WTC11 (cell line): ENCODE data around the gene ADGRV1. TPM values are rescaled to one million over a fixed set of nuclear protein-coding genes. Genes with fewer than 3 reads are reported as not detected.

Experiments
- ATAC-seq: fragments of 200-7000 bp; cut with Tn5 transposase; 2 replicates; pipeline ENCODE4 v1.10.0; 2021; ENCODE audit warnings: mild to moderate bottlenecking, moderate library complexity
- CTCF ChIA-PET: fragments of 300-600 bp; sonication (Branson Sonifier 250); formaldehyde crosslinking; loops from one replicate; lab custom pipeline; 2021; ENCODE audit warnings: antibody characterized with exemption; lab: Charles Lee
- POLR2A ChIA-PET: fragments of 350-600 bp; sonication (Branson Sonifier 250); formaldehyde crosslinking; loops from one replicate; lab custom pipeline; 2021; ENCODE audit warnings: antibody characterized with exemption; lab: Charles Lee
- DNase-seq: peaks from one replicate; pipeline ENCODE4 v3.0.0; 2021; ENCODE audit warnings: low spot score
- H3K27ac Mint-ChIP-seq: 2 replicates; pipeline ENCODE4 v1.8.0; 2021; ENCODE audit warnings: mixed read lengths
- H3K27me3 Mint-ChIP-seq: 2 replicates; pipeline ENCODE4 v1.8.0; 2021; ENCODE audit warnings: low read depth, mild to moderate bottlenecking, moderate library complexity, mixed read lengths
- H3K36me3 Mint-ChIP-seq: 2 replicates; pipeline ENCODE4 v1.8.0; 2021; ENCODE audit warnings: mixed read lengths
- H3K4me1 Mint-ChIP-seq: 2 replicates; pipeline ENCODE4 v1.8.0; 2022; ENCODE audit warnings: mixed read lengths
- H3K4me3 Mint-ChIP-seq: 2 replicates; pipeline ENCODE4 v1.8.0; 2021; ENCODE audit warnings: mild to moderate bottlenecking, moderate library complexity, mixed read lengths
- H3K9me3 Mint-ChIP-seq: 2 replicates; pipeline ENCODE4 v1.8.0; 2021; ENCODE audit warnings: mixed read lengths
- ATF3 ChIP-seq: sonication (generic); formaldehyde crosslinking; conservative IDR thresholded peaks from 2 replicates; pipeline ENCODE4 v1.8.1; 2022; ENCODE audit warnings: mild to moderate bottlenecking, missing genetic modification reagents
- E2F1 ChIP-seq: sonication (generic); formaldehyde crosslinking; IDR thresholded peaks from 2 replicates; pipeline ENCODE4 v1.8.0; 2022; ENCODE audit warnings: mild to moderate bottlenecking, missing genetic modification reagents
- ELF4 ChIP-seq: sonication (generic); formaldehyde crosslinking; IDR thresholded peaks from 2 replicates; pipeline ENCODE4 v1.8.1; 2022; ENCODE audit warnings: low read depth, mild to moderate bottlenecking, moderate library complexity, missing genetic modification reagents
- ETV6 ChIP-seq: sonication (generic); formaldehyde crosslinking; IDR thresholded peaks from 2 replicates; pipeline ENCODE4 v1.8.1; 2022; ENCODE audit warnings: mild to moderate bottlenecking, missing genetic modification reagents
- GTF2I ChIP-seq: fragments of 250-450 bp; sonication (Bioruptor Pico); conservative IDR thresholded peaks from 2 replicates; pipeline ENCODE4 v1.4.0; 2021; ENCODE audit warnings: mild to moderate bottlenecking
- HMGXB4 ChIP-seq: sonication (generic); formaldehyde crosslinking; IDR thresholded peaks from 2 replicates; pipeline ENCODE4 v1.8.1; 2023; ENCODE audit warnings: mild to moderate bottlenecking, moderate library complexity, missing genetic modification reagents
- IRF1 ChIP-seq: sonication (generic); formaldehyde crosslinking; IDR thresholded peaks from 2 replicates; pipeline ENCODE4 v1.8.0; 2023; ENCODE audit warnings: missing genetic modification reagents
- NR1H2 ChIP-seq: sonication (generic); formaldehyde crosslinking; IDR thresholded peaks from 2 replicates; pipeline ENCODE4 v1.9.0; 2021; ENCODE audit warnings: mild to moderate bottlenecking, moderate library complexity, missing genetic modification reagents
- TP53 ChIP-seq: sonication (generic); formaldehyde crosslinking; IDR thresholded peaks from 2 replicates; pipeline ENCODE4 v1.8.1; 2023; ENCODE audit warnings: mild to moderate bottlenecking, missing genetic modification reagents
- ZBTB43 ChIP-seq: sonication (generic); formaldehyde crosslinking; IDR thresholded peaks from 2 replicates; pipeline ENCODE4 v1.8.1; 2023; ENCODE audit warnings: mild to moderate bottlenecking, missing genetic modification reagents
- ZNF138 ChIP-seq: sonication (generic); formaldehyde crosslinking; conservative IDR thresholded peaks from 2 replicates; pipeline ENCODE4 v1.8.1; 2022; ENCODE audit warnings: mild to moderate bottlenecking, moderate library complexity, missing genetic modification reagents
- ZNF281 ChIP-seq: sonication (generic); formaldehyde crosslinking; IDR thresholded peaks from 2 replicates; pipeline ENCODE4 v1.8.0; 2023; ENCODE audit warnings: mild to moderate bottlenecking, missing genetic modification reagents
- ZNF423 ChIP-seq: fragments of 250-450 bp; sonication (Bioruptor Pico); IDR thresholded peaks from 2 replicates; pipeline ENCODE4 v2.1.2; 2022; ENCODE audit warnings: mild to moderate bottlenecking, moderate library complexity
- total RNA-seq: library from RNA; stranded (reverse); gene quantifications from 3 replicates; pipeline ENCODE4 v1.2.3, GENCODE V29; 2021

The ADGRV1 gene
- total RNA-seq, 1 experiment from 2014 or later: 74.5 TPM

GRCh38 chr5:90833753-90834152, 275.2 kb downstream of the ADGRV1 start:
- H3K27ac Mint-ChIP-seq: no peak overlapping the region
- CTCF ChIA-PET: no interaction called here

More at GRCh38 chr5:90833753-90834152, 275.2 kb downstream of the ADGRV1 start:
- no peaks in the 10 kb centered on the region for H3K4me1 Mint-ChIP-seq
- peaks cover 5% of the 10 kb centered on the region for H3K9me3 Mint-ChIP-seq
- POLR2A ChIA-PET: no interaction called here
- peaks cover 43% of the 10 kb centered on the region for H3K36me3 Mint-ChIP-seq
- ATAC-seq (no peak), DNase-seq (no peak)
- H3K27me3 Mint-ChIP-seq: no peaks in the 10 kb centered on the region
- no peak for TF ChIP-seq GTF2I (CRISPR knock-in tag)
- no peak for TF ChIP-seq E2F1 (CRISPR knock-in tag)
- TF ChIP-seq ATF3 (CRISPR knock-in tag): no peak
- no peak for TF ChIP-seq ETV6 (CRISPR knock-in tag)
- no peak for TF ChIP-seq HMGXB4
- no peak for TF ChIP-seq TP53 (CRISPR knock-in tag)
- no peak for TF ChIP-seq ZNF138
- no peak for TF ChIP-seq ZNF423 (CRISPR knock-in tag)
- TF ChIP-seq ZNF281 (CRISPR knock-in tag): no peak
- no peak for TF ChIP-seq ELF4 (CRISPR knock-in tag)
- no peak for TF ChIP-seq NR1H2 (CRISPR knock-in tag)
- TF ChIP-seq IRF1 (CRISPR knock-in tag): no peak
- no peak for TF ChIP-seq ZBTB43 (CRISPR knock-in tag)
- H3K4me3 Mint-ChIP-seq: no peak overlapping the region
